D341Med (cell line): ENCODE measurements around the gene NBPF9.
"Not testable (repeated sequence)": the region's sequence is repeated elsewhere in the genome, so short reads cannot be mapped to it uniquely, and the experiment has no call there.

Experiments used
- DNase-seq: peaks from one replicate; pipeline ENCODE4 v3.0.0; 2012; ENCODE audit warnings: low spot score

Gene NBPF9

GRCh38 chr1:149015522-149015921, 87.8 kb downstream of the NBPF9 start:
- not testable (repeated sequence) for DNase-seq

- not testable (repeated sequence) for DNase-seq
Measured at GRCh38 chr1:149013513-149013912, 89.8 kb downstream of the NBPF9 start.

- not testable (repeated sequence) for DNase-seq
Measured at GRCh38 chr1:149012599-149012998, 90.8 kb downstream of the NBPF9 start.

GRCh38 chr1:149009761-149010160, 93.6 kb downstream of the NBPF9 start:
- not testable (repeated sequence) for DNase-seq

GRCh38 chr1:149008769-149009168, 94.6 kb downstream of the NBPF9 start:
- not testable (repeated sequence) for DNase-seq

GRCh38 chr1:149008326-149008725, 95.0 kb downstream of the NBPF9 start:
- not testable (repeated sequence) for DNase-seq
